ENCODE measurements around the gene ANGPT4.

DNA sequence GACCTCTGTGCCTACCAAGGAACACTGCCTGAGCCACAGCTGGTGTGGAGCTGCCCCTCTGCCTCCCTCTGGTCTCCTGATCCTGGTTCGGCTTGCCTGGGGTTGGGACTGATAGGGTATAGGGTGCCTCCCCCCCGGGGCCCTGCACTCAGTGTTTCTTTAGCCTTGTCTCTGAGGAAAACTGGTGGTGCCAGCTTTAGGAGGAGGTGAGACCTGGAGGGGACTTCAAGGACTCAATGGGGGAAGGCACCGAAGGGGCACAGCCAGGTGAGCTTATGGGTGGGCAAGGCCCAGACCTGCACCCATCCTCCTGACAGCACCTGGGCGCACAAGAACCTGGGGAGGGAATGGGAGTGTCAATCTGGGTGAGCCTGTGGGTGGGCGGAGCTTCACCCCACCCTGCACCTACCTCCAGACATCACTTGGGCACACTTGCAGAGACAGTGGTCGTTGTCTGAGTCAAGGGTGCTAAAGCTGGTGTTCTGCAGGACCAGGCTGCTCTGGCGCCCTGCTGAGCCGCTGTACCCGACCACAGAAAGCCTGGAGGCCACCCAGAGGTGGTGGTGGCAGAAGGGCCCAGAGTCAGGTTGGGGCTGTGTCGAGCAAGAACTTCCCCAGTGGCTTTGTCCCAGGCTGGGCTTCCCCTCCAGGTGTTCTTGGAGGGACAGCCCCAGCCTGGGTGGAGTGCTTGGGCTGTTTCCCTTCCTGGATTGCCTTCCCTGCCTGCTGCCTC, 42.1 kb downstream of the ANGPT4 start:
- no peak for TF ChIP-seq TAF15 (IDR thresholded peaks at IDR 0.05; ENCODE audit: low read depth, low read length)
- no peak for TF ChIP-seq MEF2D (tag; conservative IDR thresholded peaks at IDR 0.05; ENCODE audit: low read depth)
- TF ChIP-seq, protein P1, sequence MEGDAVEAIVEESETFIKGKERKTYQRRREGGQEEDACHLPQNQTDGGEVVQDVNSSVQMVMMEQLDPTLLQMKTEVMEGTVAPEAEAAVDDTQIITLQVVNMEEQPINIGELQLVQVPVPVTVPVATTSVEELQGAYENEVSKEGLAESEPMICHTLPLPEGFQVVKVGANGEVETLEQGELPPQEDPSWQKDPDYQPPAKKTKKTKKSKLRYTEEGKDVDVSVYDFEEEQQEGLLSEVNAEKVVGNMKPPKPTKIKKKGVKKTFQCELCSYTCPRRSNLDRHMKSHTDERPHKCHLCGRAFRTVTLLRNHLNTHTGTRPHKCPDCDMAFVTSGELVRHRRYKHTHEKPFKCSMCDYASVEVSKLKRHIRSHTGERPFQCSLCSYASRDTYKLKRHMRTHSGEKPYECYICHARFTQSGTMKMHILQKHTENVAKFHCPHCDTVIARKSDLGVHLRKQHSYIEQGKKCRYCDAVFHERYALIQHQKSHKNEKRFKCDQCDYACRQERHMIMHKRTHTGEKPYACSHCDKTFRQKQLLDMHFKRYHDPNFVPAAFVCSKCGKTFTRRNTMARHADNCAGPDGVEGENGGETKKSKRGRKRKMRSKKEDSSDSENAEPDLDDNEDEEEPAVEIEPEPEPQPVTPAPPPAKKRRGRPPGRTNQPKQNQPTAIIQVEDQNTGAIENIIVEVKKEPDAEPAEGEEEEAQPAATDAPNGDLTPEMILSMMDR (IDR thresholded peaks at IDR 0.05 in 2 of 3, conservative IDR thresholded peaks at IDR 0.05 in 1 of 3; ENCODE audit: insufficient read depth in 2 of 3, low read depth in 1 of 3, low read length in 3 of 3) = no peak
- TF ChIP-seq MAFK (IDR thresholded peaks at IDR 0.05; ENCODE audit: low read length) = no peak
- TF ChIP-seq KAT7 (CRISPR knock-in tag; IDR thresholded peaks at IDR 0.05; ENCODE audit: borderline replicate concordance) = no peak
- TF ChIP-seq ZNF311 (CRISPR knock-in tag; IDR thresholded peaks at IDR 0.05) = no peak
- TF ChIP-seq BHLHE40 (IDR thresholded peaks at IDR 0.05; ENCODE audit: low read length) = no peak
- TF ChIP-seq, protein P2, sequence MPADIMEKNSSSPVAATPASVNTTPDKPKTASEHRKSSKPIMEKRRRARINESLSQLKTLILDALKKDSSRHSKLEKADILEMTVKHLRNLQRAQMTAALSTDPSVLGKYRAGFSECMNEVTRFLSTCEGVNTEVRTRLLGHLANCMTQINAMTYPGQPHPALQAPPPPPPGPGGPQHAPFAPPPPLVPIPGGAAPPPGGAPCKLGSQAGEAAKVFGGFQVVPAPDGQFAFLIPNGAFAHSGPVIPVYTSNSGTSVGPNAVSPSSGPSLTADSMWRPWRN (IDR thresholded peaks at IDR 0.05; ENCODE audit: low read depth) = no peak
- TF ChIP-seq, protein P3, sequence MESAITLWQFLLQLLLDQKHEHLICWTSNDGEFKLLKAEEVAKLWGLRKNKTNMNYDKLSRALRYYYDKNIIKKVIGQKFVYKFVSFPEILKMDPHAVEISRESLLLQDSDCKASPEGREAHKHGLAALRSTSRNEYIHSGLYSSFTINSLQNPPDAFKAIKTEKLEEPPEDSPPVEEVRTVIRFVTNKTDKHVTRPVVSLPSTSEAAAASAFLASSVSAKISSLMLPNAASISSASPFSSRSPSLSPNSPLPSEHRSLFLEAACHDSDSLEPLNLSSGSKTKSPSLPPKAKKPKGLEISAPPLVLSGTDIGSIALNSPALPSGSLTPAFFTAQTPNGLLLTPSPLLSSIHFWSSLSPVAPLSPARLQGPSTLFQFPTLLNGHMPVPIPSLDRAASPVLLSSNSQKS (CRISPR knock-in tag; IDR thresholded peaks at IDR 0.05) = no peak
- TF ChIP-seq ILK (tag; IDR thresholded peaks at IDR 0.05; ENCODE audit: borderline replicate concordance, low read depth) = no peak
- TF ChIP-seq, protein P4, sequence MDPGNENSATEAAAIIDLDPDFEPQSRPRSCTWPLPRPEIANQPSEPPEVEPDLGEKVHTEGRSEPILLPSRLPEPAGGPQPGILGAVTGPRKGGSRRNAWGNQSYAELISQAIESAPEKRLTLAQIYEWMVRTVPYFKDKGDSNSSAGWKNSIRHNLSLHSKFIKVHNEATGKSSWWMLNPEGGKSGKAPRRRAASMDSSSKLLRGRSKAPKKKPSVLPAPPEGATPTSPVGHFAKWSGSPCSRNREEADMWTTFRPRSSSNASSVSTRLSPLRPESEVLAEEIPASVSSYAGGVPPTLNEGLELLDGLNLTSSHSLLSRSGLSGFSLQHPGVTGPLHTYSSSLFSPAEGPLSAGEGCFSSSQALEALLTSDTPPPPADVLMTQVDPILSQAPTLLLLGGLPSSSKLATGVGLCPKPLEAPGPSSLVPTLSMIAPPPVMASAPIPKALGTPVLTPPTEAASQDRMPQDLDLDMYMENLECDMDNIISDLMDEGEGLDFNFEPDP (CRISPR knock-in tag; IDR thresholded peaks at IDR 0.05) = no peak
- no peak for TF ChIP-seq CREB1 (IDR thresholded peaks at IDR 0.05)
- no peak for TF ChIP-seq CREB1 (CRISPR knock-in tag; IDR thresholded peaks at IDR 0.05)
- TF ChIP-seq, protein P5, sequence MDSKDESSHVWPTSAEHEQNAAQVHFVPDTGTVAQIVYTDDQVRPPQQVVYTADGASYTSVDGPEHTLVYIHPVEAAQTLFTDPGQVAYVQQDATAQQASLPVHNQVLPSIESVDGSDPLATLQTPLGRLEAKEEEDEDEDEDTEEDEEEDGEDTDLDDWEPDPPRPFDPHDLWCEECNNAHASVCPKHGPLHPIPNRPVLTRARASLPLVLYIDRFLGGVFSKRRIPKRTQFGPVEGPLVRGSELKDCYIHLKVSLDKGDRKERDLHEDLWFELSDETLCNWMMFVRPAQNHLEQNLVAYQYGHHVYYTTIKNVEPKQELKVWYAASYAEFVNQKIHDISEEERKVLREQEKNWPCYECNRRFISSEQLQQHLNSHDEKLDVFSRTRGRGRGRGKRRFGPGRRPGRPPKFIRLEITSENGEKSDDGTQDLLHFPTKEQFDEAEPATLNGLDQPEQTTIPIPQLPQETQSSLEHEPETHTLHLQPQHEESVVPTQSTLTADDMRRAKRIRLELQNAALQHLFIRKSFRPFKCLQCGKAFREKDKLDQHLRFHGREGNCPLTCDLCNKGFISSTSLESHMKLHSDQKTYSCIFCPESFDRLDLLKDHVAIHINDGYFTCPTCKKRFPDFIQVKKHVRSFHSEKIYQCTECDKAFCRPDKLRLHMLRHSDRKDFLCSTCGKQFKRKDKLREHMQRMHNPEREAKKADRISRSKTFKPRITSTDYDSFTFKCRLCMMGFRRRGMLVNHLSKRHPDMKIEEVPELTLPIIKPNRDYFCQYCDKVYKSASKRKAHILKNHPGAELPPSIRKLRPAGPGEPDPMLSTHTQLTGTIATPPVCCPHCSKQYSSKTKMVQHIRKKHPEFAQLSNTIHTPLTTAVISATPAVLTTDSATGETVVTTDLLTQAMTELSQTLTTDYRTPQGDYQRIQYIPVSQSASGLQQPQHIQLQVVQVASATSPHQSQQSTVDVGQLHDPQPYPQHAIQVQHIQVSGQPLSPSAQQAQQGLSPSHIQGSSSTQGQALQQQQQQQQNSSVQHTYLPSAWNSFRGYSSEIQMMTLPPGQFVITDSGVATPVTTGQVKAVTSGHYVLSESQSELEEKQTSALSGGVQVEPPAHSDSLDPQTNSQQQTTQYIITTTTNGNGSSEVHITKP (IDR thresholded peaks at IDR 0.05; ENCODE audit: partially characterized antibody) = no peak

Measured in K562 (cell line).